ENCODE measurements around the gene SV2A. TPM values are rescaled to one million over a fixed set of nuclear protein-coding genes. Genes with fewer than 3 reads are reported as not detected.

SV2A gene
- total RNA-seq, 1 experiment from 2014 or later, result not detected

GRCh38 chr1:149923626-149924025 lies 6.0 kb upstream of the SV2A start:
- TF ChIP-seq CTCF (IDR thresholded peaks at IDR 0.05; ENCODE audit: unreplicated experiment), result no peak
- intact Hi-C loops (cut with micrococcal nuclease), result no loop called here
- POLR2A ChIA-PET, result interaction anchor here (1.2 to 2.6 kb wide), 2 partner anchors 24 to 37 kb away, joined by 3 to 17 read pairs; partner anchors contain the start of gene BOLA1
- Mint-ChIP-seq H3K4me3 (ENCODE audit: unreplicated experiment) (no peak overlapping the region), H3K4me1 (ENCODE audit: insufficient read depth, unreplicated experiment) (peaks cover 41% of the 10 kb centered on the region), H3K27me3 (ENCODE audit: insufficient read depth, unreplicated experiment) (peaks cover 1% of the 10 kb centered on the region), H3K36me3 (ENCODE audit: insufficient read depth, unreplicated experiment) (peaks cover 55% of the 10 kb centered on the region), H3K27ac (ENCODE audit: low read depth, unreplicated experiment) (peak overlapping the region; percentile 43), H3K9me3 (ENCODE audit: unreplicated experiment) (no peaks in the 10 kb centered on the region)
- no peak for DNase-seq (ENCODE audit: unreplicated experiment)
- BruUV-seq (replicated peaks), result no TSS peak
- CTCF ChIA-PET, result interaction anchor here (0.6 to 0.9 kb wide), 3 partner anchors 14 to 242 kb away, joined by 3 read pairs; no protein-coding TSS in a partner anchor

GRCh38 chr1:149916898-149917252 lies 769 bp downstream of the SV2A start:
- BruUV-seq (replicated peaks), result no TSS peak
- H3K9me3 Mint-ChIP-seq (ENCODE audit: unreplicated experiment), result no peaks in the 10 kb centered on the region
- ChIA-PET POLR2A (no interaction called here), CTCF (no interaction called here)
- intact Hi-C loops (cut with micrococcal nuclease), result no loop called here
- peaks cover 10% of the 10 kb centered on the region for H3K27me3 Mint-ChIP-seq (ENCODE audit: insufficient read depth, unreplicated experiment)
- no peak for DNase-seq (ENCODE audit: unreplicated experiment)
- H3K4me1 Mint-ChIP-seq (ENCODE audit: insufficient read depth, unreplicated experiment), result peaks cover 12% of the 10 kb centered on the region
- TF ChIP-seq CTCF (IDR thresholded peaks at IDR 0.05; ENCODE audit: unreplicated experiment), result no peak
- H3K36me3 Mint-ChIP-seq (ENCODE audit: insufficient read depth, unreplicated experiment), result peaks cover 18% of the 10 kb centered on the region
- no peak overlapping the region for H3K27ac Mint-ChIP-seq (ENCODE audit: low read depth, unreplicated experiment)
- no peak overlapping the region for H3K4me3 Mint-ChIP-seq (ENCODE audit: unreplicated experiment)

GRCh38 chr1:149916193-149916897 lies 1.3 kb downstream of the SV2A start:
- Mint-ChIP-seq H3K4me3 (ENCODE audit: unreplicated experiment) (no peak overlapping the region), H3K36me3 (ENCODE audit: insufficient read depth, unreplicated experiment) (peaks cover 13% of the 10 kb centered on the region), H3K9me3 (ENCODE audit: unreplicated experiment) (no peaks in the 10 kb centered on the region), H3K27me3 (ENCODE audit: insufficient read depth, unreplicated experiment) (peaks cover 10% of the 10 kb centered on the region), H3K27ac (ENCODE audit: low read depth, unreplicated experiment) (no peak overlapping the region), H3K4me1 (ENCODE audit: insufficient read depth, unreplicated experiment) (peaks cover 12% of the 10 kb centered on the region)
- DNase-seq (ENCODE audit: unreplicated experiment), result no peak
- TF ChIP-seq CTCF (IDR thresholded peaks at IDR 0.05; ENCODE audit: unreplicated experiment), result no peak
- ChIA-PET POLR2A (interaction anchor here (1.2 to 1.3 kb wide), 2 partner anchors 13 to 28 kb away, joined by 3 read pairs; a partner anchor contains a TSS), CTCF (no interaction called here)
- intact Hi-C loops (cut with micrococcal nuclease), result no loop called here
- no TSS peak for BruUV-seq (replicated peaks)

- H3K27me3 Mint-ChIP-seq (ENCODE audit: insufficient read depth, unreplicated experiment), result peaks cover 10% of the 10 kb centered on the region
- intact Hi-C loops (cut with micrococcal nuclease), result no loop called here
- TF ChIP-seq CTCF (IDR thresholded peaks at IDR 0.05; ENCODE audit: unreplicated experiment), result no peak
- H3K4me1 Mint-ChIP-seq (ENCODE audit: insufficient read depth, unreplicated experiment), result peaks cover 12% of the 10 kb centered on the region
- CTCF ChIA-PET, result no interaction called here
- DNase-seq (ENCODE audit: unreplicated experiment), result no peak
- H3K27ac Mint-ChIP-seq (ENCODE audit: low read depth, unreplicated experiment), result no peak overlapping the region
- no peak overlapping the region for H3K4me3 Mint-ChIP-seq (ENCODE audit: unreplicated experiment)
- no peaks in the 10 kb centered on the region for H3K9me3 Mint-ChIP-seq (ENCODE audit: unreplicated experiment)
- no TSS peak for BruUV-seq (replicated peaks)
- H3K36me3 Mint-ChIP-seq (ENCODE audit: insufficient read depth, unreplicated experiment), result peaks cover 12% of the 10 kb centered on the region
- POLR2A ChIA-PET, result interaction anchor here (0.6 to 2.0 kb wide), 6 partner anchors 12 to 321 kb away, joined by 3 to 5 read pairs (median 3); partner anchors contain the start of gene SF3B4
Observed at GRCh38 chr1:149915429-149916192, 2.0 kb downstream of the SV2A start.
